ENCODE results near the gene PIN1.

The PIN1 gene

DNA sequence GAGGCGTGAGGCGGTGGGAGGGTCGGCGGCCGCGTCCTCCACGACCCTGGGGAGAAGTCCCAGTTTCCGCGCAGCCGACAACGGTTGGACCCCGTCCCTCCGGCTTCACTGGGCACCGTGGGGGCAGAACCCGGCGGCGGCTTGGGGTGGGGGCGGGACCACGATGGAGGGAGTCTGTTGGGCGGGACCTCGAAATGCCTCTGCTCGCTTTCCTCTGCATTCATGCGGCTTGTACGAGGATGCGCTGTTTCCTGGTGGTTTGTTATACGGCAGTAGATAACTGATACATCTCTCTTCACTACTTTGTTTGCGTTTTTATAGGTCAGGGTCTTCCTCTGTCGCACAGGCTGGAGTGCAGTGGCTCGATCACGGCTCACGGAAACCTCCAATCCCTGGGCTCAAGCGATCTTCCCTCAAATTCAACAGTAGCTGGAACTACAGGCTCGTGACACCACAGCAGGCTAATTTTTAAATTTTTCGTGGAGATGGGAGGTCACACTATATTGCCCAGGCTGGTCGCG lies 42.0 kb upstream of the PIN1 start:
- H3K4me3 ChIP-seq (ENCODE audit: low read length), result peak overlapping the region; percentile 69
- peak overlapping the region; percentile 82 for H3K27ac ChIP-seq (ENCODE audit: low read length)
- H3K9me3 ChIP-seq (ENCODE audit: control insufficient read depth, low read depth, low read length), result no peaks in the 10 kb centered on the region

DNA sequence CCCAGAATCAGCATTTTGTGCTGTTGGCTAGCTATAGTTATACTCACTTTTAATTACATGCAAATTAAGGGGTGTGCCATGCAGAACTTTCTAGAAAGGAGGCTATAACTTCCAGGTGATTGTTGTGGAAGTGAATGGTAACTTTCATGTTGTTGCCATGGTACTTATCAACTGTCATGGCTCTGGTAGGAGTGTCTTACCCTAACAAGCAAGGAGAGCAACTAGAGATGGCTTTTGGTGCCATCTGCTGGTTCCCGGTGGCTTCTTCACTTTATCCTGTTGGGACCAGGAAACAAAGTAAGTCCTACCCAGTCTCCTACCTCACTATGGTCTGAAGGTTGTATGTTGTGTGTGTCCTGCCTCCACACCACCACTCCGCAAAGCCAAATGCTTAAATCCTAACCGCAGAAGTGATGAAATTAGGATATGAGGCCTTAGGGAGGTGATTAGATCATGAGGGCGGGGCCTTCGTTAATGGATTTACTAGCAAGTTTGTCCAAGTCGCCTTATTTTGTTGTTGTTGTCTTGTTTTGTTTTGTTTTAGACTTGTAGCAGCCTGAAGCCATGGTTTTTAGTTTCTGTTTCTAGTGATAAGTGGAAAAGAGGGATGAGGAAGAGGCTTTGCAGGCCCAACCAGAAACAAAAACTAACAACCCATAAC lies 38.9 kb upstream of the PIN1 start:
- H3K4me3 ChIP-seq (ENCODE audit: low read length), result no peak overlapping the region
- H3K27ac ChIP-seq (ENCODE audit: low read length), result peak overlapping the region; percentile 58

More for the DNA sequence above, 42.0 kb upstream of the PIN1 start:
- H3K27me3 ChIP-seq (ENCODE audit: control insufficient read depth, insufficient read depth, low read length), result no peaks in the 10 kb centered on the region
- no peaks in the 10 kb centered on the region for H3K36me3 ChIP-seq (ENCODE audit: control insufficient read depth, low read depth, low read length)
- H3K4me1 ChIP-seq (ENCODE audit: control insufficient read depth, low read depth, low read length), result peaks cover 4% of the 10 kb centered on the region
- peak overlapping the region; percentile 87 for H3K9ac ChIP-seq (ENCODE audit: low read length)

GRCh38 chr19:9797871-9798270 lies 37.2 kb upstream of the PIN1 start:
- Histone ChIP-seq H3K27me3 (ENCODE audit: control insufficient read depth, insufficient read depth, low read length) (no peaks in the 10 kb centered on the region), H3K27ac (ENCODE audit: low read length) (no peak overlapping the region), H3K9ac (ENCODE audit: low read length) (no peak overlapping the region), H3K9me3 (ENCODE audit: control insufficient read depth, low read depth, low read length) (no peaks in the 10 kb centered on the region), H3K4me1 (ENCODE audit: control insufficient read depth, low read depth, low read length) (peaks cover 4% of the 10 kb centered on the region), H3K36me3 (ENCODE audit: control insufficient read depth, low read depth, low read length) (no peaks in the 10 kb centered on the region), H3K4me3 (ENCODE audit: low read length) (no peak overlapping the region)

More for the DNA sequence above, 38.9 kb upstream of the PIN1 start:
- Histone ChIP-seq H3K9ac (ENCODE audit: low read length) (no peak overlapping the region), H3K36me3 (ENCODE audit: control insufficient read depth, low read depth, low read length) (no peaks in the 10 kb centered on the region), H3K9me3 (ENCODE audit: control insufficient read depth, low read depth, low read length) (no peaks in the 10 kb centered on the region), H3K4me1 (ENCODE audit: control insufficient read depth, low read depth, low read length) (peaks cover 4% of the 10 kb centered on the region), H3K27me3 (ENCODE audit: control insufficient read depth, insufficient read depth, low read length) (no peaks in the 10 kb centered on the region)

GRCh38 chr19:9799162-9799561 lies 36.0 kb upstream of the PIN1 start:
- Histone ChIP-seq H3K9ac (ENCODE audit: low read length) (no peak overlapping the region), H3K36me3 (ENCODE audit: control insufficient read depth, low read depth, low read length) (no peaks in the 10 kb centered on the region), H3K27ac (ENCODE audit: low read length) (no peak overlapping the region), H3K4me1 (ENCODE audit: control insufficient read depth, low read depth, low read length) (no peaks in the 10 kb centered on the region), H3K4me3 (ENCODE audit: low read length) (no peak overlapping the region), H3K27me3 (ENCODE audit: control insufficient read depth, insufficient read depth, low read length) (no peaks in the 10 kb centered on the region), H3K9me3 (ENCODE audit: control insufficient read depth, low read depth, low read length) (no peaks in the 10 kb centered on the region)

DNA sequence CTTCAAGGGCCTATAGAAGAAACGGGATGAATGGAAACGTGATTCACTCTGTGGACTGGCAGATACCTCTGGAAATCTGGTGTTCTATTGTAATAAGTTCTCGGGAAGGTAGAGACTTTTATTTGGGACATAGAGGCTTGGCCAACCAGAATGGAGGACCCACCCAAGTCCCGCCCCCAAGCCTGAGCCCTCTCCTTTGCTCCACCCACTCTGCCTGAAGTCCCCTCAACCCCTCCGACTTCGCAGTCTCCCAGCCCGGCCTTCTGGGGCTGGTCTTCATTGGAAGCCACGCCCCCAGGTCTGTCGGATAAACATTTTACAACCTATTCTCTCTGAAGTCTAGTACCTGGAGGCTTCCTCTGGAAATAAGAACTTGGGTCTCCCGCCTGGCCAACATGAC lies 33.1 kb upstream of the PIN1 start:
- Histone ChIP-seq H3K9me3 (ENCODE audit: control insufficient read depth, low read depth, low read length) (no peaks in the 10 kb centered on the region), H3K9ac (ENCODE audit: low read length) (no peak overlapping the region), H3K36me3 (ENCODE audit: control insufficient read depth, low read depth, low read length) (no peaks in the 10 kb centered on the region), H3K4me3 (ENCODE audit: low read length) (no peak overlapping the region), H3K27ac (ENCODE audit: low read length) (no peak overlapping the region), H3K4me1 (ENCODE audit: control insufficient read depth, low read depth, low read length) (no peaks in the 10 kb centered on the region), H3K27me3 (ENCODE audit: control insufficient read depth, insufficient read depth, low read length) (no peaks in the 10 kb centered on the region)

- Histone ChIP-seq H3K9me3 (ENCODE audit: control insufficient read depth, low read depth, low read length) (no peaks in the 10 kb centered on the region), H3K27ac (ENCODE audit: low read length) (no peak overlapping the region), H3K27me3 (ENCODE audit: control insufficient read depth, insufficient read depth, low read length) (no peaks in the 10 kb centered on the region), H3K36me3 (ENCODE audit: control insufficient read depth, low read depth, low read length) (peaks cover 30% of the 10 kb centered on the region), H3K4me3 (ENCODE audit: low read length) (no peak overlapping the region), H3K4me1 (ENCODE audit: control insufficient read depth, low read depth, low read length) (no peaks in the 10 kb centered on the region), H3K9ac (ENCODE audit: low read length) (no peak overlapping the region)
Measured at GRCh38 chr19:9806803-9807202, 28.3 kb upstream of the PIN1 start.

- H3K4me3 ChIP-seq (ENCODE audit: low read length), result no peak overlapping the region
- peaks cover 34% of the 10 kb centered on the region for H3K36me3 ChIP-seq (ENCODE audit: control insufficient read depth, low read depth, low read length)
- H3K9me3 ChIP-seq (ENCODE audit: control insufficient read depth, low read depth, low read length), result no peaks in the 10 kb centered on the region
- H3K27ac ChIP-seq (ENCODE audit: low read length), result no peak overlapping the region
- H3K9ac ChIP-seq (ENCODE audit: low read length), result no peak overlapping the region
- no peaks in the 10 kb centered on the region for H3K4me1 ChIP-seq (ENCODE audit: control insufficient read depth, low read depth, low read length)
- no peaks in the 10 kb centered on the region for H3K27me3 ChIP-seq (ENCODE audit: control insufficient read depth, insufficient read depth, low read length)
Measured at GRCh38 chr19:9808855-9809824, 26.0 kb upstream of the PIN1 start.

DNA sequence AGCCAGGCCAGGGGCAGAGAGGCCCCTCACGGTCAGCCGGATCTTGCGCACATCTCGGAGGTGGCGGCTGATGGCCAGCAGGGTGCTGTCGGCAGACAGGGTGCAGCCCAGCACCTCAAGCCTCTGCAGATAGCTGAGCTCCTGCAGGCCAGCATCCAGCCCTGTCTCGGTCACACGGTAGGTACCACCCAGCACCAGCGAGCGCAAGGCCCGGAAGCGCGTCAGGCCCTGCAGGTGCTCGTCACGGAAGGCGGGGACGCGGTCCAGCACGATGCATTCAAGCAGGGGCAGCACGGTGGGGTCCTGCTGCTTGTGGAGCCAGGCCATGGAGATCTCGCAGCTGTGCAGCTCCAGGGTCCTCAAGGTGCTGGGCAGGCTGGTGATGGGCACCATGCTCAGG lies 24.0 kb upstream of the PIN1 start:
- no peaks in the 10 kb centered on the region for H3K4me1 ChIP-seq (ENCODE audit: control insufficient read depth, low read depth, low read length)
- H3K36me3 ChIP-seq (ENCODE audit: control insufficient read depth, low read depth, low read length), result peaks cover 34% of the 10 kb centered on the region

DNA sequence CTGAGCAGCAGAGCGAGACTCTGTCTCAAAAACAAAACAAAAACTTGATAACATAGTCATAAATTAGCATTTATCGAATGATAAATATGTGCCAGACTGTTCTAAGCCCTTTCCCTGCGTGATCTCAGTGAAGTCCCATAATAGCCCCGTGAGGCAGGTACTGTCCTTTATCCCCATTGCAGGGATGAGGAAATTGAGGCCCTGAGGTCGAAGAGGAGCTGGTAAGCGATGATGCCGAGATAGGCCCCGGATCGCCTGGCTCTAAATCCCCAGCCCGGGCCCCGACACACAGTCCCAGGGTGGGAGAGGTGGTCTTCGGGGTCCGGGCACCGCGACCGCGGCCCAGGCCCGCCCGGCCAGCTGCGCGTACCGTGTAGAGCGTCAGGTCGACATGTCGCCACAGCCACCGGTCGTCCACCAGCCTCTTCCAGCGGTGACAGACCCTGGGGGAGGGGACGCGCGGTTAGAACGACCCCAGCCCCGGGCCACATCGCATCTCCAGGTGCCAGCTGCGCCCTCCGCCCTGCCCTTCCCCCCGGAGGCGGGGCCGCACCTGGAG lies 16.9 kb upstream of the PIN1 start:
- Histone ChIP-seq H3K9me3 (ENCODE audit: control insufficient read depth, low read depth, low read length) (no peaks in the 10 kb centered on the region), H3K27ac (ENCODE audit: low read length) (peak overlapping the region; percentile 51), H3K36me3 (ENCODE audit: control insufficient read depth, low read depth, low read length) (peaks cover 4% of the 10 kb centered on the region), H3K9ac (ENCODE audit: low read length) (peak overlapping the region; percentile 64), H3K27me3 (ENCODE audit: control insufficient read depth, insufficient read depth, low read length) (no peaks in the 10 kb centered on the region), H3K4me3 (ENCODE audit: low read length) (peak overlapping the region; percentile 88), H3K4me1 (ENCODE audit: control insufficient read depth, low read depth, low read length) (peaks cover 3% of the 10 kb centered on the region)

More for the DNA sequence above, 24.0 kb upstream of the PIN1 start:
- Histone ChIP-seq H3K27me3 (ENCODE audit: control insufficient read depth, insufficient read depth, low read length) (no peaks in the 10 kb centered on the region), H3K9ac (ENCODE audit: low read length) (no peak overlapping the region), H3K27ac (ENCODE audit: low read length) (no peak overlapping the region), H3K4me3 (ENCODE audit: low read length) (no peak overlapping the region), H3K9me3 (ENCODE audit: control insufficient read depth, low read depth, low read length) (no peaks in the 10 kb centered on the region)

DNA sequence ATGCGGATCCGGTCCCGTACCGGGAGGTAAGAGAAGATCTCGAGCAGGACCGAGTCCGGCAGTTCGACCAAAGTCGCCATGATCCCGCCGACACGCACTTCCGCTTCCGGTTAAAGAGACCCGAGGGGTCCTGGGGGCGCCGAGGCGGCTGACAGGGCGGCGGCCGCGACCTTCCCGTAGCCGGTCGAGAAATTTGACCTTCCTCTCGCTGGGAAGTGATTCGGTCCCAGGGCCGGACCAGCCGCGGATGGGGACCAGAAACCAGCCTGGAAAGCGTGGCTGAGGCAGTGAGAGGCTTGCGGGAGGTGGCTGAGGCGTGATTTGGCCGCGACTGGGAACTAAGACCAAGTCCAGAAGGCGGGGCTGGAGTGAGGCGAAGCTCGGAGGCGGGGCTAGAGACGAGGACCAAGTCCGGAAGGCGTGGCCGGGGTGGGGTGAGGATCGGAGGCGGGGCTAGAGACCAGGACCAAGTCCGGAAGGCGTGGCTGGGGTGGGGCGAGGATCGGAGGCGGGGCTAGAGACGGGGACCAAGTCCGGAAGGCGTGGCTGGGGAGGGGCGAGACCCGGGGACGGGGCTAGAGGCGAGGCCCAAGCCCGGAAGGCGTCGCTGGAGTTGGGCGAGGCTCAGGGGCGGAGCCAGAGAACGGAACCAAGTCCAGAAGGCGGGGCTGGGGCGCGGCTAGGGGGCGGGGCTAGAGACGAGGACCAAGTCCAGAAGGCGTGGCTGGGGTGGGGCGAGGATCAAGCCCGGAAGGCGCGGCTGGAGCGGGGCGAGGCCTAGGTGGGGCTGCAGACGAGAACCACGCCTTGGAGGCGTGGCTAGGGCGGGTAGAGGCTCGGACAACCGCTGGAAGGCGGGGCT lies 16.2 kb upstream of the PIN1 start, which contains the start of gene FBXL12:
FBXL12 (minus strand) TSS at position 346 of the 862 bp plus-strand sequence; CDS start at position 80, 266 bp downstream.
- H3K9ac ChIP-seq (ENCODE audit: low read length), result peak within 1 kb of the TSS; percentile 64
- peaks cover 3% of the 10 kb centered on the region for H3K4me1 ChIP-seq (ENCODE audit: control insufficient read depth, low read depth, low read length)
- H3K36me3 ChIP-seq (ENCODE audit: control insufficient read depth, low read depth, low read length), result peaks cover under 1% of the 10 kb centered on the region
- H3K27me3 ChIP-seq (ENCODE audit: control insufficient read depth, insufficient read depth, low read length), result no peaks in the 10 kb centered on the region
- peak within 1 kb of the TSS; percentile 88 for H3K4me3 ChIP-seq (ENCODE audit: low read length)
- H3K9me3 ChIP-seq (ENCODE audit: control insufficient read depth, low read depth, low read length), result no peaks in the 10 kb centered on the region
- H3K27ac ChIP-seq (ENCODE audit: low read length), result peak within 1 kb of the TSS; percentile 51

DNA sequence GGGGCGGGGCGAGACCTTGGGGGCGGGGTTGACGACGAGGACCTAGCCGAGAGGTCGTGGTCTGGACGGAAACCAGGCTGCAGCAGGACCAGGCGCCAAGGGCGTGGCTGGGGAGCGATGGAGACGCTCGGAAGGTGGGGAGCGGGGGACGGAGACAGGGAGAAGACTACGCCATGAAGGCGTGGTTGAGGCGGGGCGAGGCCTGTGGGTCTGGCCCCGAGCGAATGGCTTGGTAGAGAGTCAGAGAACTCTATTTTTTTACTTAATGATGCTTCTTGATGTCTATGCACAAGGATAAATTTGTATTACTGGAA lies 15.6 kb upstream of the PIN1 start:
- Histone ChIP-seq H3K9ac (ENCODE audit: low read length) (no peak overlapping the region), H3K4me1 (ENCODE audit: control insufficient read depth, low read depth, low read length) (peaks cover 3% of the 10 kb centered on the region), H3K27ac (ENCODE audit: low read length) (no peak overlapping the region), H3K36me3 (ENCODE audit: control insufficient read depth, low read depth, low read length) (no peaks in the 10 kb centered on the region), H3K9me3 (ENCODE audit: control insufficient read depth, low read depth, low read length) (no peaks in the 10 kb centered on the region), H3K4me3 (ENCODE audit: low read length) (peak overlapping the region; percentile 25), H3K27me3 (ENCODE audit: control insufficient read depth, insufficient read depth, low read length) (no peaks in the 10 kb centered on the region)
